HG03060 (cell line): ENCODE results near the gene XIST.
"Not testable (repeated sequence)": the region's sequence is repeated elsewhere in the genome, so short reads cannot be mapped to it uniquely, and the experiment has no call there.

Source experiments
- ATAC-seq: cut with Tn5 transposase; IDR thresholded peaks from one replicate; pipeline ENCODE4 v1.9.1; 2021; ENCODE audit warnings: low read depth, moderate number of reproducible peaks; ENCODE audit not compliant: unreplicated experiment

XIST gene

GRCh38 chrX:73840120-73840924, 12.2 kb downstream of the XIST start:
- ATAC-seq, result no peak

- no peak for ATAC-seq
Observed at GRCh38 chrX:73839152-73839551, 13.4 kb downstream of the XIST start.

GRCh38 chrX:73838123-73838522, 14.4 kb downstream of the XIST start:
- no peak for ATAC-seq

GRCh38 chrX:73836956-73837477, 15.5 kb downstream of the XIST start:
- no peak for ATAC-seq

GRCh38 chrX:73834219-73834618, 18.3 kb downstream of the XIST start:
- ATAC-seq, result no peak

- no peak for ATAC-seq
Observed at GRCh38 chrX:73832319-73832718, 20.2 kb downstream of the XIST start.

GRCh38 chrX:73831500-73831899, 21.0 kb downstream of the XIST start:
- no peak for ATAC-seq

GRCh38 chrX:73830489-73831414, 21.8 kb downstream of the XIST start:
- ATAC-seq, result no peak

GRCh38 chrX:73829890-73830466, 22.5 kb downstream of the XIST start:
- ATAC-seq, result no peak

- no peak for ATAC-seq
Observed at GRCh38 chrX:73828080-73828720, 24.3 kb downstream of the XIST start.

GRCh38 chrX:73827406-73827805, 25.1 kb downstream of the XIST start:
- ATAC-seq, result no peak

GRCh38 chrX:73826996-73827395, 25.5 kb downstream of the XIST start:
- ATAC-seq, result no peak

GRCh38 chrX:73825569-73825968, 26.9 kb downstream of the XIST start:
- no peak for ATAC-seq

- no peak for ATAC-seq
Observed at GRCh38 chrX:73823473-73824004, 29.0 kb downstream of the XIST start.

- no peak for ATAC-seq
Observed at GRCh38 chrX:73822775-73823174, 29.7 kb downstream of the XIST start.

GRCh38 chrX:73821921-73822559, 30.5 kb downstream of the XIST start:
- no peak for ATAC-seq

GRCh38 chrX:73819864-73820558, 32.5 kb downstream of the XIST start:
- not testable (repeated sequence) for ATAC-seq

- no peak for ATAC-seq
Observed at GRCh38 chrX:73818200-73819116, 34.1 kb downstream of the XIST start.
